HEK293 (cell line): ENCODE results near the gene KPNA6.

Experiments
- CTCF ChIA-PET: fragments of 350-600 bp; formaldehyde crosslinking; extraction: SDS; loops from one replicate; lab custom pipeline; 2021; ENCODE audit warnings: antibody characterized with exemption; lab: Yijun Ruan, JAX
- POLR2A ChIA-PET: fragments of 300-600 bp; formaldehyde crosslinking; extraction: SDS; loops from one replicate; lab custom pipeline; 2020; ENCODE audit warnings: antibody characterized with exemption, inconsistent platforms; lab: Yijun Ruan, JAX
- H3K27ac ChIP-seq: fragments of 200-500 bp; sonication (Bioruptor generic); 2 replicates; pipeline ENCODE4 v1.5.1; 2014; ENCODE audit warnings: low read depth, low read length, control low read depth, inconsistent platforms; ENCODE audit errors: extremely low read depth
- H3K36me3 ChIP-seq, 2 experiments: fragments of 200-500 bp in 1 of 2; sonication (Bioruptor generic) in 1 of 2; 1 replicate in 1 of 2; 2 replicates in 1 of 2; pipeline ENCODE4 v1.5.1; 2014 to 2017; ENCODE audit warnings: inconsistent platforms in 2 of 2, low read length in 2 of 2; ENCODE audit not compliant: control insufficient read depth in 2 of 2, insufficient read depth in 1 of 2
- H3K4me1 ChIP-seq: fragments of 200-500 bp; sonication (Bioruptor generic); 2 replicates; pipeline ENCODE4 v1.5.1; 2014; ENCODE audit warnings: mild to moderate bottlenecking, low read length, inconsistent platforms; ENCODE audit not compliant: control insufficient read depth, insufficient read depth
- H3K4me3 ChIP-seq: 2 replicates; pipeline ENCODE4 v1.5.1; 2011; ENCODE audit warnings: low read depth, mild to moderate bottlenecking, control low read depth, low read length, moderate library complexity
- H3K9me3 ChIP-seq: fragments of 200-500 bp; sonication (Bioruptor generic); 2 replicates; pipeline ENCODE4 v1.5.1; 2014; ENCODE audit warnings: low read depth, low read length, inconsistent platforms; ENCODE audit not compliant: control insufficient read depth, insufficient read depth
- GLIS2 ChIP-seq: fragments of 450-650 bp; formaldehyde crosslinking; IDR thresholded peaks from 2 replicates; pipeline ENCODE4 v1.5.1; 2016; ENCODE audit warnings: missing biosample characterization, missing genetic modification characterization
- PATZ1 ChIP-seq: fragments of 450-650 bp; formaldehyde crosslinking; IDR thresholded peaks from 2 replicates; pipeline ENCODE4 v1.5.1; 2016; ENCODE audit warnings: missing biosample characterization, missing genetic modification characterization
- PRDM1 ChIP-seq: fragments of 450-650 bp; formaldehyde crosslinking; IDR thresholded peaks from 2 replicates; pipeline ENCODE4; 2016; ENCODE audit warnings: missing biosample characterization, missing genetic modification characterization
- SALL2 ChIP-seq: fragments of 450-650 bp; formaldehyde crosslinking; IDR thresholded peaks from 2 replicates; pipeline ENCODE4 v1.5.0; 2017; ENCODE audit warnings: missing biosample characterization, mild to moderate bottlenecking, missing genetic modification characterization, borderline replicate concordance
- SP3 ChIP-seq: fragments of 450-650 bp; formaldehyde crosslinking; IDR thresholded peaks from 2 replicates; pipeline ENCODE4 v1.5.1; 2016; ENCODE audit warnings: missing biosample characterization, missing genetic modification characterization
- TCF7L2 ChIP-seq: IDR thresholded peaks from 2 replicates; pipeline ENCODE4 v1.6.1; 2011; ENCODE audit warnings: low read depth, mild to moderate bottlenecking, inconsistent platforms, low read length, moderate library complexity, borderline replicate concordance
- ZBTB48 ChIP-seq: fragments of 450-650 bp; formaldehyde crosslinking; IDR thresholded peaks from 2 replicates; pipeline ENCODE4 v1.5.1; 2016; ENCODE audit warnings: missing biosample characterization, missing genetic modification characterization
- ZBTB7A ChIP-seq: fragments of 450-650 bp; formaldehyde crosslinking; IDR thresholded peaks from 2 replicates; pipeline ENCODE4 v1.5.1; 2016; ENCODE audit warnings: low read depth, missing biosample characterization, missing genetic modification characterization
- ZFP69B ChIP-seq: fragments of 450-650 bp; formaldehyde crosslinking; IDR thresholded peaks from 2 replicates; pipeline ENCODE4 v1.5.1; 2016; ENCODE audit warnings: missing biosample characterization, missing genetic modification characterization
- ZIC2 ChIP-seq: fragments of 450-650 bp; formaldehyde crosslinking; IDR thresholded peaks from 2 replicates; pipeline ENCODE4 v1.5.1; 2016; ENCODE audit warnings: missing biosample characterization, missing genetic modification characterization
- ZNF274 ChIP-seq, 2 experiments: fragments of 200-500 bp in 1 of 2; fragments of 450-650 bp in 1 of 2; sonication (Bioruptor generic) in 1 of 2; formaldehyde crosslinking in 1 of 2; IDR thresholded peaks; 2 replicates each; pipeline versions ENCODE4 v1.5.1 to v1.6.1; 2014 to 2016; ENCODE audit warnings: borderline replicate concordance in 1 of 2, inconsistent platforms in 1 of 2, low read length in 1 of 2, missing biosample characterization in 1 of 2, missing genetic modification characterization in 1 of 2
- ZNF335 ChIP-seq: fragments of 450-650 bp; formaldehyde crosslinking; conservative IDR thresholded peaks from 2 replicates; pipeline ENCODE4 v1.5.1; 2016; ENCODE audit warnings: missing biosample characterization, missing genetic modification characterization
- ZNF423 ChIP-seq: fragments of 450-650 bp; formaldehyde crosslinking; IDR thresholded peaks from 2 replicates; pipeline ENCODE4 v1.5.1; 2016; ENCODE audit warnings: missing biosample characterization, missing genetic modification characterization
- ZNF473 ChIP-seq: fragments of 450-650 bp; formaldehyde crosslinking; IDR thresholded peaks from 2 replicates; pipeline ENCODE4 v1.5.1; 2017; ENCODE audit warnings: missing biosample characterization, missing genetic modification characterization
- ZNF48 ChIP-seq: fragments of 450-650 bp; formaldehyde crosslinking; IDR thresholded peaks from 2 replicates; pipeline ENCODE4 v1.5.1; 2016; ENCODE audit warnings: missing biosample characterization, missing genetic modification characterization
- ZNF501 ChIP-seq: fragments of 450-650 bp; formaldehyde crosslinking; IDR thresholded peaks from 2 replicates; pipeline ENCODE4 v1.5.1; 2016; ENCODE audit warnings: missing biosample characterization, missing genetic modification characterization
- ZNF561 ChIP-seq: fragments of 450-650 bp; IDR thresholded peaks from 2 replicates; pipeline ENCODE4 v1.5.1; 2018; ENCODE audit warnings: missing biosample characterization, missing genetic modification characterization, borderline replicate concordance
- ZNF600 ChIP-seq: fragments of 450-650 bp; formaldehyde crosslinking; IDR thresholded peaks from 2 replicates; pipeline ENCODE4 v1.5.1; 2016; ENCODE audit warnings: missing biosample characterization, missing genetic modification characterization
- ZNF629 ChIP-seq: fragments of 450-650 bp; formaldehyde crosslinking; IDR thresholded peaks from 2 replicates; pipeline ENCODE4 v1.5.1; 2017; ENCODE audit warnings: missing biosample characterization, missing genetic modification characterization
- ZNF664 ChIP-seq: fragments of 450-650 bp; formaldehyde crosslinking; IDR thresholded peaks from 2 replicates; pipeline ENCODE4 v1.5.1; 2016; ENCODE audit warnings: missing biosample characterization, missing genetic modification characterization
- ZNF677 ChIP-seq: fragments of 450-650 bp; IDR thresholded peaks from 2 replicates; pipeline ENCODE4 v1.5.0; 2018; ENCODE audit warnings: missing biosample characterization, mild to moderate bottlenecking, missing genetic modification characterization, moderate library complexity
- TF ChIP-seq, protein P1 (sequence below): fragments of 450-650 bp; formaldehyde crosslinking; IDR thresholded peaks from 2 replicates; pipeline ENCODE4 v1.5.1; 2017; ENCODE audit warnings: missing biosample characterization, missing genetic modification characterization
- TF ChIP-seq, protein P2 (sequence below): fragments of 450-650 bp; formaldehyde crosslinking; IDR thresholded peaks from 2 replicates; pipeline ENCODE4 v1.5.1; 2016; ENCODE audit warnings: missing biosample characterization, missing genetic modification characterization

KPNA6 gene

DNA sequence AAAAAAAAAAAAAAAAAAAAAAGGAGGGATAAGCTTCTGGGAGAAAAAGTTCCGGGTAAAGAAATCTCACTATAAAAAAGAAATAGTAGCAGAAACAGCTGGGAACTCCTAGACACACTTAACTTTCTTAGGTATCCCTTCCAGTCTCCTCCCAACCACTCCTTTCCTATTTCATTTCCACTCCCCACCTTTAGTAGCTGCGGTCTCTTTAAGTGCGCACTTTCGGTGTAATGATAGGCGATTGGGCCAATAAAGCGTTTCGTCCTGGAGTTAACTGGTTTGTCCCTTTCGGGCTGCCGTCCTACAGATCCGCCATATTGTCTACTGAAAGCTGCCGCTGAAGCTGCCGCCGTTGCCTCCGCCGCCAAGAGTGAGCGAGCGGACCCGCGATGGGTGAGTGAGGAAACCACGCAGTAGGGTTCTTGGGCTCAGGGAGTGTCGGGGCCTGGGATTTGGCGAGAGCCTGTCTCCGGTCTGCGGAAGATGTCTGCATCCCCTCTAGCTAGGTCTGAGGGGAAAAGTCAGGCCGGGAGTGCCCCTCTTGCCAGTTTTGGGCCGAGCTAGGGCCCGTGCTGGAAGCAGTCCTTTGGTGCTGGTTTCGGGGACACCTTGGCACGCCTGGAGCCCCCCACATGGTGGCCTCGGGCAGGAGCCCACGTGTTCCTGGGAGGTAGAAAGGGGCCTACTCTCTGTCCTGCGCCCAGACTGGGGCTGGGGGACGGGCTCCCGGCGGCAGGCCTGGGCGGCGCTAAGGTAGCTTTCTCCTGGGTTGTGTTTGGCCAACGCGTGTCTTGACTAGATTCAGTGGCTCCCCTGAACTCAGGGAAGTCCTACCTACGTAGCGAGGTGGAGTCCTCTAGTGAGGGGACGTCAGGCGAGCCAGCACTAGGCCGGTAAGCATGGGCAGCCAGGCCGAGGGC lies at the start of gene KPNA6 (continued):
- TF ChIP-seq, protein P1, sequence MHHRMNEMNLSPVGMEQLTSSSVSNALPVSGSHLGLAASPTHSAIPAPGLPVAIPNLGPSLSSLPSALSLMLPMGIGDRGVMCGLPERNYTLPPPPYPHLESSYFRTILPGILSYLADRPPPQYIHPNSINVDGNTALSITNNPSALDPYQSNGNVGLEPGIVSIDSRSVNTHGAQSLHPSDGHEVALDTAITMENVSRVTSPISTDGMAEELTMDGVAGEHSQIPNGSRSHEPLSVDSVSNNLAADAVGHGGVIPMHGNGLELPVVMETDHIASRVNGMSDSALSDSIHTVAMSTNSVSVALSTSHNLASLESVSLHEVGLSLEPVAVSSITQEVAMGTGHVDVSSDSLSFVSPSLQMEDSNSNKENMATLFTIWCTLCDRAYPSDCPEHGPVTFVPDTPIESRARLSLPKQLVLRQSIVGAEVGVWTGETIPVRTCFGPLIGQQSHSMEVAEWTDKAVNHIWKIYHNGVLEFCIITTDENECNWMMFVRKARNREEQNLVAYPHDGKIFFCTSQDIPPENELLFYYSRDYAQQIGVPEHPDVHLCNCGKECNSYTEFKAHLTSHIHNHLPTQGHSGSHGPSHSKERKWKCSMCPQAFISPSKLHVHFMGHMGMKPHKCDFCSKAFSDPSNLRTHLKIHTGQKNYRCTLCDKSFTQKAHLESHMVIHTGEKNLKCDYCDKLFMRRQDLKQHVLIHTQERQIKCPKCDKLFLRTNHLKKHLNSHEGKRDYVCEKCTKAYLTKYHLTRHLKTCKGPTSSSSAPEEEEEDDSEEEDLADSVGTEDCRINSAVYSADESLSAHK, result no peak
- peak; percentile 41; the same call in 1 of the 2 replicates for TF ChIP-seq PATZ1 (tag by site-specific recombination)
- TF ChIP-seq ZBTB7A (tag by site-specific recombination), result 0 out of 2 replicates have a peak, but pooled peaks have one; percentile 35
- no peak for TF ChIP-seq TCF7L2
- TF ChIP-seq ZNF473 (tag by site-specific recombination), result no peak
- TF ChIP-seq ZFP69B (tag by site-specific recombination), result peak; percentile 22; the same call in 1 of the 2 replicates
- no peak for TF ChIP-seq ZNF664 (tag by site-specific recombination)
- peak; percentile 99 for TF ChIP-seq ZNF335
- TF ChIP-seq ZNF501 (tag by site-specific recombination), result peak; percentile 67; the same call in 1 of the 2 replicates
- no peak; the same call in 1 of the 2 replicates for TF ChIP-seq ZBTB48 (tag by site-specific recombination)
- TF ChIP-seq ZNF677 (tag by site-specific recombination), result no peak
- TF ChIP-seq ZIC2, result no peak
- TF ChIP-seq GLIS2 (tag by site-specific recombination), result no peak
- no peak for TF ChIP-seq ZNF274 (IDR thresholded peaks at IDR 0.05; ENCODE audit: low read length)
- TF ChIP-seq ZNF274 (tag by site-specific recombination; IDR thresholded peaks at IDR 0.05; ENCODE audit: borderline replicate concordance), result no peak
- TF ChIP-seq SALL2, result no peak
- no peak for TF ChIP-seq ZNF48
- peak; percentile 51; the same call in 1 of the 2 replicates for TF ChIP-seq ZNF629 (tag by site-specific recombination)
- peak; percentile 57 for TF ChIP-seq SP3 (tag by site-specific recombination)
- TF ChIP-seq ZNF561 (tag by site-specific recombination), result peak; percentile 15; the same call in 1 of the 2 replicates

- H3K4me3 ChIP-seq, result no peak overlapping the region
- no peak for TF ChIP-seq ZNF423 (tag by site-specific recombination)
- TF ChIP-seq ZNF600 (tag by site-specific recombination), result peak; percentile 28; the same call in 1 of the 2 replicates
- TF ChIP-seq PRDM1 (tag by site-specific recombination), result peak; percentile 49
- TF ChIP-seq, protein P2, sequence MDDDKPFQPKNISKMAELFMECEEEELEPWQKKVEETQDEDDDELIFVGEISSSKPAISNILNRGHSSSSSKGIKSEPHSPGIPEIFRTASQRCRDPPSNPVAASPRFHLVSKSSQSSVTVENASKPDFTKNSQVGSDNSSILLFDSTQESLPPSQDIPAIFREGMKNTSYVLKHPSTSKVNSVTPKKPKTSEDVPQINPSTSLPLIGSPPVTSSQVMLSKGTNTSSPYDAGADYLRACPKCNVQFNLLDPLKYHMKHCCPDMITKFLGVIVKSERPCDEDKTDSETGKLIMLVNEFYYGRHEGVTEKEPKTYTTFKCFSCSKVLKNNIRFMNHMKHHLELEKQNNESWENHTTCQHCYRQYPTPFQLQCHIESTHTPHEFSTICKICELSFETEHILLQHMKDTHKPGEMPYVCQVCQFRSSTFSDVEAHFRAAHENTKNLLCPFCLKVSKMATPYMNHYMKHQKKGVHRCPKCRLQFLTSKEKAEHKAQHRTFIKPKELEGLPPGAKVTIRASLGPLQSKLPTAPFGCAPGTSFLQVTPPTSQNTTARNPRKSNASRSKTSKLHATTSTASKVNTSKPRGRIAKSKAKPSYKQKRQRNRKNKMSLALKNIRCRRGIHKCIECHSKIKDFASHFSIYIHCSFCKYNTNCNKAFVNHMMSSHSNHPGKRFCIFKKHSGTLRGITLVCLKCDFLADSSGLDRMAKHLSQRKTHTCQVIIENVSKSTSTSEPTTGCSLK (tag by site-specific recombination), result no peak
- peaks cover 21 to 52% of the 10 kb centered on the region in 2 experiments; a peak in 2 of 3 replicates for H3K36me3 ChIP-seq
- H3K27ac ChIP-seq, result peak overlapping the region; percentile 2; the same call in 1 of the 2 replicates
- CTCF ChIA-PET, result interaction anchor here (0.7 to 1.1 kb wide), 5 partner anchors 17 to 394 kb away, joined by 3 to 4 read pairs (median 3); no protein-coding TSS in a partner anchor
- POLR2A ChIA-PET, result interaction anchor here (1.9 to 3.2 kb wide), 2 partner anchors 12 to 48 kb away, joined by 10 to 32 read pairs; partner anchors contain the start of genes KHDRBS1 and TMEM39B
- no peaks in the 10 kb centered on the region for H3K9me3 ChIP-seq
- peaks cover 13% of the 10 kb centered on the region for H3K4me1 ChIP-seq
Observed at GRCh38 chr1:32060914-32061313, 46.9 kb upstream of the KPNA6 start.
